ENCODE measurements around the gene SPI1. TPM values are rescaled to one million over a fixed set of nuclear protein-coding genes. Genes with fewer than 3 reads are reported as not detected.
A peak's percentile ranks its signal among the peaks of the same experiment; 100 is the strongest.

The SPI1 gene
- total RNA-seq, 2 experiments from 2014 or later = 4.9 to 5.9 TPM

DNA sequence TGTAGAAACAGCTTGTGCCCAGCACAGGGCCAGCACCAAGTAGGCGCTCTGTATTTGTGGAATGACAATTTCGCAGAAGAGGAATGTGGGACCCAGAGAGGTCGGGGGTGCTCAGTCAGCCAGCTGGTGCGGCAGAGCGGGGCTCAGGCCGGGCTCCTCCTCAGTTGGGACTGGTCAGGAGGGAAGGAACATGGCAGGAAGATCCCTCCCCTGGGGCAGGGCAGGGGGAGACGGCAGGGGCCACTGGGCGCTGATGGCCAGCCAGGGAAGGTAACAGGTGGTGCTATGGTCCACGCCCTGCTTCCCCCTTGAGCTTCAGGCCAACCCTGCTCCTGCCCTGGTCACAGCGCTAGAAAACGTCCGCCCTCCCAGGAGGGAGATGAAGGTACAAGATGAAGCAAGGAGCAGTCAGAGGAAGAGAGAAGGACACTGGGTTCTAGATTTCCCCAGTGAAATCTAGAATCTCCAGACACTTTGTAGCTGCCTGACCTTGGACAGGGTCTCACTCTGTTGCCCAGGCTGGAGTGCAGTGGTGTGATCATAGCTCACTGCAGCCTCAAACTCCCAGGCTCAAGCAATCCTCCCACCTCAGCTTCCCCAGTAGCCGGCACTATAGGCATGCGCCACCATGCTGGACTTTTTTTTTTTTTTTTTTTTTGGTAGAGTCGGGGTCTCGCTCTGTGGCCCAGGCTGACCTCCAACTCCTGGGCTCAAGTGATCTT, 13.5 kb upstream of the SPI1 start:
- H3K27me3 ChIP-seq (ENCODE audit: control insufficient read depth in 1 of 2, insufficient read depth in 2 of 2, low read length in 2 of 2) = no peaks in the 10 kb centered on the region
- peaks cover 73% of the 10 kb centered on the region for H3K4me1 ChIP-seq (ENCODE audit: insufficient read depth, low read length)
- no peak overlapping the region for H3K4me3 ChIP-seq (ENCODE audit: low read length)
- CTCF ChIA-PET = interaction anchor here (2.4 to 3.1 kb wide), 2 partner anchors 17 to 20 kb away, joined by 10 to 12 read pairs; no protein-coding TSS in a partner anchor
- H3K36me3 ChIP-seq (ENCODE audit: insufficient read depth, low read length) = peaks cover 2% of the 10 kb centered on the region
- DNase-seq = no peak
- H3K4me1 Mint-ChIP-seq (ENCODE audit: low read depth) = peaks cover 50% of the 10 kb centered on the region
- no peak for TF ChIP-seq CTCF (IDR thresholded peaks at IDR 0.05)
- POLR2A ChIA-PET = interaction anchor here (0.6 to 0.8 kb wide), 2 partner anchors 10 to 18 kb away, joined by 4 to 5 read pairs; no protein-coding TSS in a partner anchor
- H3K36me3 Mint-ChIP-seq (ENCODE audit: low read depth) = no peaks in the 10 kb centered on the region
- no peak for ATAC-seq (ENCODE audit: poor library complexity)
- H3K27ac ChIP-seq (ENCODE audit: low read depth in 1 of 2, low read length in 2 of 2) = no peak overlapping the region
- peak overlapping the region; percentile 74 for H3K27ac Mint-ChIP-seq
- intact Hi-C loops (cut with DNase I, micrococcal nuclease) = no loop called here
- H3K27me3 Mint-ChIP-seq = no peaks in the 10 kb centered on the region
- H3K4me3 Mint-ChIP-seq = no peak overlapping the region
- no peaks in the 10 kb centered on the region for H3K9me3 Mint-ChIP-seq
- H3K9me3 ChIP-seq (ENCODE audit: control insufficient read depth in 1 of 2, insufficient read depth in 1 of 2, low read length in 2 of 2) = no peaks in the 10 kb centered on the region

DNA sequence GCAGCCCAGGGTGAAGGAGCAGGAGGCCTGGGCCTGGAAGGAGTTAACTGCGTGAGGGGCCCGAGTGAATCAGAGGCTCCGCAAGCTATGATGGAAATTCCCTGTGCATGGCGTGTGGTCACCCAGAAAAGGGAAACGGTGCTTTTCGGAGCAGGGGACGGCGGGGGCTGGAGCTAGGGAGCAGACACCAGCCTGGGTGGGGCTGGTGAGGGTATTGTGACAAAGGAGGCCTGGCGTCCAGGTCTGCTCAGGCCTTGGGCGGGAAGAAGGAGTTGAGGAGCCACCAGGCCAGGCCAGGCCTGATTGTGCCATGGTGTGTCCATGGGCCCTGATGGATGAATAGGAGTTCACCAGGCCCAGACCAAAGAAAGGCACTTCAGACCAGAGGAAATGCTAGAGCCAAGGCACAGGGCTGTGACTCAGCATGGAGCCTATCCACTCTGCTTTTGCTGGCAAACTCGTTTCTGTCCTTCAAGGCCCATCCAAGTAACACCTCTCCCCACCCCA, 12.8 kb upstream of the SPI1 start:
- no peaks in the 10 kb centered on the region for H3K27me3 ChIP-seq (ENCODE audit: control insufficient read depth in 1 of 2, insufficient read depth in 2 of 2, low read length in 2 of 2)
- ChIA-PET CTCF (no interaction called here), POLR2A (interaction anchor here (0.7 kb wide), 1 partner anchor 12 kb away, joined by 3 read pairs; no protein-coding TSS in a partner anchor)
- DNase-seq (peak in 2 of 14 experiments; percentile 70 to 75), ATAC-seq (ENCODE audit: poor library complexity) (no peak)
- Mint-ChIP-seq H3K9me3 (no peaks in the 10 kb centered on the region), H3K27ac (peak overlapping the region; percentile 74), H3K4me3 (no peak overlapping the region), H3K4me1 (ENCODE audit: low read depth) (peaks cover 50% of the 10 kb centered on the region), H3K27me3 (no peaks in the 10 kb centered on the region), H3K36me3 (ENCODE audit: low read depth) (no peaks in the 10 kb centered on the region)
- intact Hi-C loops (cut with DNase I, micrococcal nuclease) = no loop called here
- H3K4me1 ChIP-seq (ENCODE audit: insufficient read depth, low read length) = peaks cover 72% of the 10 kb centered on the region
- H3K4me3 ChIP-seq (ENCODE audit: low read length) = no peak overlapping the region
- TF ChIP-seq CTCF (IDR thresholded peaks at IDR 0.05) = no peak
- no peak overlapping the region for H3K27ac ChIP-seq (ENCODE audit: low read depth in 1 of 2, low read length in 2 of 2)
- no peaks in the 10 kb centered on the region for H3K9me3 ChIP-seq (ENCODE audit: control insufficient read depth in 1 of 2, insufficient read depth in 1 of 2, low read length in 2 of 2)
- peaks cover 2% of the 10 kb centered on the region for H3K36me3 ChIP-seq (ENCODE audit: insufficient read depth, low read length)

DNA sequence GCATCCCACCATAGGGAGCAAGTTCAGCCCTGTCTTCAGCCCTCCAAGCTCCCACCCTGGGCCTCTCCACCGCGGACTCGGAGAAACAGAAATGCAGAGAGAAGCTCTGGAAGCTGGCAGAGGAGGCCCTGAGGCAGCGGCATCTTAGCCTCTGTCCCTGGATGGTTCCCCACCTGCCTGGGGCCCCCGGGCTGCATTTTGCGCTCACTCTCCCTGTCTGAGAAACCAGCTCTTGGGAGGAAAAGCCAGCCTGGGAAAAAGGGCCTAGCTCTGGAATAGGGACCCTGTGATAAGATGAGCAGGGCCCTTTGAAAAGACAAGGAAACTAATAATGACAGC, 12.0 kb upstream of the SPI1 start:
- no peaks in the 10 kb centered on the region for H3K27me3 Mint-ChIP-seq
- DNase-seq (no peak), ATAC-seq (ENCODE audit: poor library complexity) (no peak)
- Histone ChIP-seq H3K27ac (ENCODE audit: low read depth in 1 of 2, low read length in 2 of 2) (no peak overlapping the region), H3K36me3 (ENCODE audit: insufficient read depth, low read length) (peaks cover 2% of the 10 kb centered on the region), H3K27me3 (ENCODE audit: control insufficient read depth in 1 of 2, insufficient read depth in 2 of 2, low read length in 2 of 2) (no peaks in the 10 kb centered on the region), H3K4me1 (ENCODE audit: insufficient read depth, low read length) (peaks cover 65% of the 10 kb centered on the region), H3K4me3 (ENCODE audit: low read length) (no peak overlapping the region), H3K9me3 (ENCODE audit: control insufficient read depth in 1 of 2, insufficient read depth in 1 of 2, low read length in 2 of 2) (no peaks in the 10 kb centered on the region)
- CTCF ChIA-PET = no interaction called here
- intact Hi-C loops (cut with DNase I, micrococcal nuclease) = no loop called here
- POLR2A ChIA-PET = interaction anchor here (0.7 kb wide), 2 partner anchors 8 to 11 kb away, joined by 3 read pairs; no protein-coding TSS in a partner anchor
- H3K27ac Mint-ChIP-seq = peak overlapping the region; percentile 74
- H3K4me1 Mint-ChIP-seq (ENCODE audit: low read depth) = peaks cover 45% of the 10 kb centered on the region
- no peak overlapping the region for H3K4me3 Mint-ChIP-seq
- TF ChIP-seq CTCF (IDR thresholded peaks at IDR 0.05) = no peak
- H3K36me3 Mint-ChIP-seq (ENCODE audit: low read depth) = no peaks in the 10 kb centered on the region
- H3K9me3 Mint-ChIP-seq = no peaks in the 10 kb centered on the region

All from CD4-positive, alpha-beta T cell (primary cell).